Measurements from ENCODE around the gene RNF144A.
"Not testable (repeated sequence)": the region's sequence is repeated elsewhere in the genome, so short reads cannot be mapped to it uniquely, and the experiment has no call there.

Gene RNF144A

DNA sequence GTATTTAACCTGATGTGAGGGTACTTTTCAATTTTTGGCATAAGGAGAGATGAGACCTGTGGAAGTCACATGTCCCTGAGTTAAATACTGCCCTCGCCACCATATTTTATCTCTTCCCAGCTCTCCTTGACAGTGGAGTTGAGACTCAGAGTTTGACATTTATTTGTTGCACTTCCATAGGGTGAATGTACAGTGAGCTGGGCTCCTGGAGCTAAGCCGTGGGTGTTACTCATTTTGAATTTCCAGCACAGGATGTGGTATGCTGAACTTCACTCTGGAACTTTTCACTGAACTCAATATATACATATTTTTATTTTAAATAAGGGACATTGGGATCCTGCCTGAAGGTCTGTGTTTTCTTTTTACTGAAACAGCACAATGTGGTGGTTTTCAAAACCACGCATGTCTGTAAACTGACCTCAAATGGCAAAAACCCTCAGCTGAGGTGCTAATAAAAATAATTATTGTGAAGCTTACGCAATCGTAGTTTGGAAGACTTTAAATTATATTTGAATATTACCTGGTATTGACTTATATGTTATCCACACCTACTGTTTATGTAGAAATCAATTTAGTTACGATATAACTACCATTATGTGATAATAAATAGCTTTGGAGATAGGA, 12.1 kb downstream of the RNF144A start:
- no peak for DNase-seq (ENCODE audit: low spot score)

DNA sequence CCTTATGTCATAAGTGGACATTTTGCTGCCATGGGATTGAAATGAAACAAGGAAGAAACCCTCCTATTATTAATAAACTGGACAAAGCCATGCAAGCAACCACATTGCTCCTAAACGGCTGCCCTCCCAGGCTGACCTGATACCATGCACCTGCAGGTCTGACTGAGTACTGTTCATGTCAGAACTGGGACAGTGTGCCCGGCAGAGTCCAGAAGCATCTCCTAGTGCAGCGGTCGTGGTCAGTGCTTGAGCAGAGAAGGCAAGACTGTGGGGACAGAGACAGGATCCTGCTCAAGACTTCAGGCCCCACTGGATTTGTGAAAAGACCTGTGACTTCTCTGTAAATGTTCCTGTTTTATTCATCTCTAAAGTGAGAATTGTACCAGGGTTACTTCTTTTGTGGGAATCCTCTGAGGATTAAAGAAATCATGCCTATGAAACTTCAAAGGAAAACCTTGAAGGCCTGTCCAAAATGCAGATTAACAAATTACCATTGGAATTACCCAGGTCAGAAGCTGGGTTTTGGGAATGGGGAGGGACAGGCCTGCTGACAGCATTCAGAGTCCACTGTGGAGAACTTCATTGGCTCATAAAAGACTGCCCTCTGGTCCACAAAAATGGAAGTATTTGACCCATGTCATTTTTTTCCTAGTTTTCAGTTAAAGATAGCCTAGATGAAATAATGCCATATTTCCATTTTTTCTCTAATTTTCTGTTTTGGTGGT, 13.9 kb downstream of the RNF144A start:
- DNase-seq (ENCODE audit: low spot score), result no peak

DNA sequence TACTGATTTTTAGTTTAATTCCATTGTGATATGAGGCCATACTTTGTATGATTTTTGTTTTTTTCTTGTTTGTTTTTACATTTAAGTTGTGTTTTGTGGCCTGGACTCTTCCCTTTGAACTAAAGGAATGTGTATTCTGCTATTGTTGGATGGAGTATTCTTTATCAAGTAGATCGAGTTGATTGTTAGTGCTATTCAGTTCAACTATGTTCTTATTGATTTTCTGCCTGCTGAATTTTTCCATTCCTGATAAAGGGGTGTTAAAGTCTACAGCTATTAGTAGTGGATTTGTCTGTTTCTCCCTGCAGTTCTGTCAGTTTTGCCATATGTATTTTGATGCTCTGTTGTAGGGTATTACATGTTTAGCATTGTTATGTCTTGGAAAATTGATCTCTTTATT, 14.5 kb downstream of the RNF144A start:
- no peak for DNase-seq (ENCODE audit: low spot score)

DNA sequence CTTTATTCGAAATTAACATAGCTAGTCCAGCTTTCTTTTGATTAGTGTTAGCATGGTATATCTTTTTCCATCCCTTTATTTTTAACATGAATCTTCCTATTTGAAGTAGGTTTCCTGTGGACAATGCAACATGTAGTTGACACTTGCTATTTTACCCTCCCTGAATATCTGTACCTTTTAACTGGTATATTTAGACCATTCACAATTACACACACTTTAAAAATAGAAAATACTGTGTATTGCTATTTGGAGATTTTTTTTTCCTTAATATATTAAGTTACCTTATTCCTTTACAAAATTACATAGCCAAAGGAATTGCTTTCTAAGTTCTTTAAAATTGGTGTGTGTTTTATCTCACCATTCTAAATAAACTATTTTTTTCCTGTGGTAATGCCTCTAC, 15.0 kb downstream of the RNF144A start:
- no peak for DNase-seq (ENCODE audit: low spot score)

DNA sequence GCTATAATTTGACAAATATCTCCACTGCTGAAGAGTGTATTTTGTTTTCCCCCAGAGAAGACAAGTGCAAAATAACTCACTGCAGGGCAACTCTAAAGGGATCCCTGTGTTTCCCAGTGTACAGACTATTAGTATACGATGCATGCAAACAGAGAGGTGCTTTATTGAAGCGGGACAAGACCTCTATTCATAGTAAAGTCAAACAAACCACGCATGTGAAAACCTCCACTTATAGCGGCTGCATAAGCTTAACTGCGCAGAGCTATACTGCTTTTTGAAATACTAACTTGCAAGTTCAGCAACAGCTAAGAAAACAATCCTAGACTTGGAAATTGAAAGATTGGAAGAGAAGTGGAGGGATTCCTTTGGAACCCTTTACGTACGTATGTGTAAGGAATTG, 15.6 kb downstream of the RNF144A start:
- DNase-seq (ENCODE audit: low spot score), result no peak

DNA sequence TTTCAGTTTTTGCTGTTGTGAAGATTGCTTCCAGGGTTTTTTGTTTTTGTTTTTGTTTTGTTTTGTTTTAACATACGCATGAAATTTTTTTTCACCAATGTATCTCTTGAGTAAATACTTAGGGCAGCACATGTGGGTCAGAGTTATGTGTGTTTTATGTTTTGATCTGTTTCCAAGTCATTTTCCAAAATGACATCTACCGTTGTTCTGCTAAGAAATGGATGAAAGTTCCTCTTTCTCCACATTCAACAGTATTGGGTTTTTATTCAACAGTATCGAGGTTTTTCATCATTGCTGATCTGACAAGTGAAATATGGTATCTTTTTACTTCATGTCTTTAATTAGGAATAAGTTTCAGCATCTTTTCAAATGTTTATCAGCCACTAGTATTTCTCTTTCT, 16.7 kb downstream of the RNF144A start:
- DNase-seq (ENCODE audit: low spot score), result no peak

DNA sequence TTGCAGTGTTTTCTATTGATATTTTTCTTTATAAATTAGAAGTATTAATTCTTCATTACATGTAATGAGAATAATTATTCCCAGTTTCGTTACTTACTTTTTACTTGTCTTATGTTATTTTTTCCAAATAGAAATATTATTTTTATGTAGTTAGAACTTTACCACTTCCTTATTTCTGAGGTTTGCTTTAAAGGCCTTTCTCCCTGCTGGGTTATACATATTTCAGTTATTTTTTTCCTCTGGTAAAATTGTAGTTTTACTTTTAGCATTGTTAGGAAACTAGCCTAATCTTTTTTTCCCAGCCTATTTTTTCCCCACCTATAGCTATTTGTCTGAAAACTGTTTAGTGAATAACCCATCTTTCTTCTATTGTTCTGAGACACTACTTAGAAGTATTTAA, 17.1 kb downstream of the RNF144A start:
- no peak for DNase-seq (ENCODE audit: low spot score)

DNA sequence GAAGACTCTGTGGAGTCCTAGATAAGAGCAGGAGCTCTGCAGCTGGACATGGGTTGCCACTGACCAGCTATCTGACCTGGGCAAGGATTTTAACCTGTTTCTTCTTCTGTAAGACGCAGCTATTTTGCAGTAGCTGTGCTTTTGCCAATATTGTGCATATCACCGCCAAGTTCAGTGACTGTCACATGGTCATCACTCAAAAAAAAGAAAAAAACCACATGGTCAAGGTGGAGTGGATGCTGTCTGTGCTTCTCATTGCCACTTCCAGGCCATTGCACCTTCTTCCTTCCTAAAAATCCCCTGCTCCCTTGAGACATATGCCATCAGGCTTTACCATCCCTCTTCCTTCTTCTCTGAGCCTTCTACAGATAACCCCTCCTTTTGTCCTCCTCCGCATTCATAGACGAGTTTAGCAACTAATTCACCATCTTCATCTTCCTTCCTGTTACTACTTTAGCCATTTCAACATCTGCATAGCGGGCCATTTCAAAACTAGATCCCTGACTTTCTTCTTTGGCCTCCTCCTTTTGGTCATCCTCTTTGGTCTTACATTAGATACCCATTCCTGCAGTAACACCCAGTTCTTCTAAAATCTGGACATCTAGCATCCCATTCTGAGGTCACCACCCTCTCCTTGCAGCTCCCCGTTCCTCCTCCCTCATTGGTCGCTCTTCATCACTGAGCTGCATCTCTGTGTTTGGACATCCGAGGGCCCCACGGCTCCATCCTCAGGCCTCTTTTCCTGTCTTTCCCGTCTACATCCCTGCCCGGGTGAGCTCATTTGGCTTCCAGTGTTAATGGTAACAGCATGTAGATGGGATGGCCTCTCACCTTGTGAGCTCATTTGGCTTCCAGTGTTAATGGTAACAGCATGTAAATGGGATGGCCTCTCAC, 17.8 kb downstream of the RNF144A start:
- DNase-seq (ENCODE audit: low spot score), result no peak

DNA sequence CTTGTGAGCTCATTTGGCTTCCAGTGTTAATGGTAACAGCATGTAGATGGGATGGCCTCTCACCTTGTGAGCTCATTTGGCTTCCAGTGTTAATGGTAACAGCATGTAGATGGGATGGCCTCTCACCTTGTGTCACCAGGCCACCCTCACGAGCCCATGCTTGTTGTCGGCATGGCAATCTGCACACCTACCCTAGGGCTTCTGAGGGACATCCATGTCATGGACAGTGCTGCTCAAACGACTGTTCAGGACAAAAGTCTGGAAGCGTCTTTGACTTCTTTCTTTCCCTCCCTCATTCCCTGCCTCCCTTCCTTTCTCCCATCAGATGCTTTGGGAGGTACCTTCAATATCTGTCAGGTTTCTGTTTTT, 18.4 kb downstream of the RNF144A start:
- not testable (repeated sequence) for DNase-seq (ENCODE audit: low spot score)

DNA sequence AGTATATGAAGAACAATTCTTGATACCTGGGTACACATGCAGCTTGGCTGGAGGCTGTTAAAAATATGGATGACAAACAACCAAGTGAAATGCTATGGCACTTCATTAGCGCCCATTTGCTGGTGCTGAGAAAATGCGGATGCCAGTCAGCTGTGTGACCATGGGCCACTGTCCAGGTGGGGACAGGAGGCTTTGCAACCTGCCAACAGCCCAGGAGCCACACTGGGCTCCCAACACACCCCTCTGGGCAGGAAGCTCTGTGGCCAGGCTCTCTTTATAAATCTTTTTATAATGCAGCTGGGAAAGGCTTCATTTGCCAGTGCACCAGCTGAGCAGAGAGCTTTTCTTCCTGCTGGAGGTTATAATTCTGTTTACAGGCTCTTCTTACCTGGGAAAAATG, 19.9 kb downstream of the RNF144A start:
- DNase-seq (ENCODE audit: low spot score), result no peak

DNA sequence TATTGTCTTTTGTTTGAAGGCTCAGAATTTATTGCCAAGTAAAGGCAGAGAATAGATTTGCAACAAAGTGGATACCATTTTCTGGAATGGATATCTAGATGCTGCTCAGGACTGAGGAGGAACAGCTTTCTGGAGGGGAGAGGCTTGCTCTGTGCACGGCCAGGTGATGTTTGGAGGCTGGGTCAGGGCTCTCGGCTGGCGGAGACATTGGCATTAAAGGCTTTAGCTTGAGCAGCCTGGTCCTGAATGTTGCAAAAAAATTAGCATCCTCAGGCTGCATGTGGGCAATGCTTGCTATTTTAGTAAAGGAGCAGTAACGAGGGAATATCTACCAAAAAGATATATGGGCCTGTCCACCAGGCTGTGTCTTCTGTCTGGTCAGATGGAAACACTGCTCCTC, 20.4 kb downstream of the RNF144A start:
- DNase-seq (ENCODE audit: low spot score), result no peak

DNA sequence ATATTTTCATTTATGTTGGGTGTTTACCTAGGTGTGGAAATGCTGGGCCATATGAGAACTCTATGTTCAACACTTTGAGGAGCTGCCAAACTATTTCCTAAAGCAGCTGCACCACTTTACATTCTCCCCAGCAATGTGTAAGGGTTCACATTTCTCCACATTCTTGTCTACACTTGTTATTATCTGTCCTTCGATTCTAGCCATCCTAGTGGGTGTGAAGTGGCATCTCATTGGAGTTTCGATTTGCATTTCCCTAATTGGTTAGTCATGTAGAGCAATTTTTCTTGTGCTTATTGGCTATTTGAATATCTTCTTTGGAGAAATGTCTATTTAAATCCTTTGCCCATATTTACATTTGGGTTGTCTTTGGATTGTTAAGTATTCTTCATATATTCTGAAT, 21.9 kb downstream of the RNF144A start:
- DNase-seq (ENCODE audit: low spot score), result no peak

DNA sequence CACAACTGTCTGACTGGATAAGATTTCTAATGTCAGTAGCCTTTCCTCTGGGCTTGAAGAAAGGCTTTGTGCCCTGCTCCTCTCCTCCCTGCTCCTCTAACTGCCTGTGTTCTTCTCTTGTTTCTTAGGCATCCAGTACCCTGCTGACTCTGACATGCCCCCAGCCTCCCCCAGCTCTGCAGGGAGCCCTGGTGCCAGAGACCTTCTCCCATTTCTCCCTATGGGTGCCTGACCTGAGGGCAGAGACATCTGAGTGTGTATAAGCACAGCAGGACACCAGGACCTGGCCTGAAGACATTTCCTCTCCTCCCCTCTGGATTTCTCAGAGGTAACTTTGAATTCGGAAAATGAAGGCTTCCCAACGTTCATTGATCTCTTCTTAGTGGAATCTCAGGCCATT, 23.6 kb downstream of the RNF144A start:
- DNase-seq (ENCODE audit: low spot score), result no peak

DNA sequence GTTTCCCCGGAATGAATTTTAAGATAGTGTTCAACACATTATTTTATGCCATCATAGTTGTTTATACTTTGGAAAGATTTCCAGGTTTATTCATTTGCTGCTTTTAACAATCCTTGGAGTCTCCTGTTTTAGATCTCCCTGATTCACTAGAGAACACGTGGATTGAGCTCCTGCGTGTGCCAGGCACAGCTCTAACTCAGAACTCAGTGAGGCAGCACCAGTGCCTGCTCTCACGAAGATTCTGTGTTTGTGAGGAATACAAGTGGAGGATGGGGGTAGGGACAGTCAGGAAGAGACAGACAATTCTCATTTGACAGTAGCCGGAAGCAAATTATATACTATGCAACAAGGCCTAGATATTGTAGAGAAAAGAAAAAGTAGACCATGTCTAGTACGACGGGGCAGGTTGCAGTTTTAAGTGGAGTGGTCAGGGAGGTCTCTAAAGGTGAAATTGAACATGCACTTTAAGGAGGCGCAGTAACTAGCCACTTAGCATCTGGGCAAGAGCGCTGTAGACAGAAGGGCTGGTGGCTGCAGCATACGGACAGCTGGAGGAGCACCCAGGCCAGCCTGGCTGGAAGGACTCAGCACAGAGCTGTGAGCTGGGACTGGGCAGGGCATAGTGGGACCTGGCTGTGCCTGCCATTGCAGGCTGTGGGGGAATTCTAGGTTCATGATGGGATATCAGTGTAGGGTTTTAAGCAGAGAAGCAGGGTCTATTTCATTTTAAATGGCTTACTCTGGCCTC, 24.3 kb downstream of the RNF144A start:
- no peak for DNase-seq (ENCODE audit: low spot score)

DNA sequence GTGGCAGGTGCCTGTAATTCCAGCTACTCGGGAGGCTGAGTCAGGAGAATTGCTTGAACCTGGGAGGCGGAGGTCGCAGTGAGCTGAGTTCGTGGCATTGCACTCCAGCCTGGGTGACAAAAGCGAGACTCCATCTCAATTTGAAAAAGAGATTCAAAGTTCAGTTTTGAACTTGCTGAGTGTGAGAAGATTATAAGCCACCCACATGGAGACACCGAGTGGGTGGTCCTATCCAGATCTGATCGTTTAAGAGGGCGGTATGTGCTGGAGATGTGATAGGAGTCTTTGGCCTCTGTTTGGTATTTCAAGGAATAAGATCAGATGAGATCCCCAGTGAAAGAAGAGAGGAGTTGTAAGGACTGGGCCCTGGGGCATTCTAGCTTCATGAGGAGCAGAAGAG, 25.6 kb downstream of the RNF144A start:
- DNase-seq (ENCODE audit: low spot score), result no peak

DNA sequence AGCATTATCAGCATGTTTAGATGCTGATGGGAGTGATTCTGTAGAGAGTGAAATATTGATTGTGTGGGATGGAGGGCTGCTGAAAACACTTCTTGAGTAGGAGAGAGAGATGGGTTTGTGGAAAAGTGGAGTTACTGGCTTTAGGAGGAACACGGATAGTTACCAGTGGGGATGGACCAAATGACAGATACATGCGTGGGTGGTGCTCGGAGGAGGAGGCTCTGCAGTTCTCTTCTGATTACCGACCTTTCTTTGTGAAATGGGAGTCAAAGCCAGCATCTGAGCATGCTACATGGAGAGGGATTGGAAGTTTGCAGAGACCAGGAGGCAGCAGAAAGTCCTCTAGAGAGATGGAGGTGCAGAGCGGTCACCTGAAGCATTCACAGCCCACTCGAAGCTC, 26.3 kb downstream of the RNF144A start:
- DNase-seq (ENCODE audit: low spot score), result no peak

DNA sequence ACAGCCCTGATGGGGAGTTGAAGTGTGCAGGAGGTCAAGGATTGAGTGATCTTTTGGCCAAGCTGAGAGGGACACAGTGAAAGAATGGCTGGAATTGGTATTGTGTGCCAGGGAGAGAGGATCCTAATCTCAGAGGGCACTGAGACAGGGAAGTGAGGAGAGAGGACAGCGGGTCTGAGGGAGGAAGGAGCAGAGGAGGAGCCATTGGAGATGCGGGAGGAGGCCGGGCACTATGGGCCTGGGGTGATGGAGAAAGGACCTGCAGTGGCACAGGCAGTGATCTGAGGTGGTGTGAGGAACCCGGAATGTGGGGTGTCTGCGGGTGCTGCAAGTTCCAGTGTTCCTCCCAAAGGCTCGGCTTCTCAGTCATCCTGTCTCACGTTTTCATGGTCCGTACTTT, 26.8 kb downstream of the RNF144A start:
- DNase-seq (ENCODE audit: low spot score), result no peak

DNA sequence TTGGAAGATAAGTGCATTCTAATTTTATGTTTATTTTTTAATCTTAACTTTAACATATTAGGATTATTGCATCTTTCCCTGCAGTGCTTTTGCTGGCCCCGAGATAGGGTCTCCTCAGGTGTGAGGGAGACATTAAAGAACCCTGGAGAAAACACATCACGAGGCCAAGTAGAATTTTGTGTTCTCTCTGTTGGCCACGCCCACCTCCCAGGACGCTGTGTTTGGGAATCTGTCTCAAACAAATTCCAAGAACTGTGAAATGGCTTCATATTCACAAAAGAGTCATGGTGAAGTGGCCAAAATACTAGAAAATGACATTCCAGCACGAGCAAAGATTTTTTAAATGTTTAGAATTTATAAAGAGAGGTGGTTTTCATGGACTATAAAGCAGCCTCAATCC, 27.3 kb downstream of the RNF144A start:
- DNase-seq (ENCODE audit: low spot score), result no peak

DNA sequence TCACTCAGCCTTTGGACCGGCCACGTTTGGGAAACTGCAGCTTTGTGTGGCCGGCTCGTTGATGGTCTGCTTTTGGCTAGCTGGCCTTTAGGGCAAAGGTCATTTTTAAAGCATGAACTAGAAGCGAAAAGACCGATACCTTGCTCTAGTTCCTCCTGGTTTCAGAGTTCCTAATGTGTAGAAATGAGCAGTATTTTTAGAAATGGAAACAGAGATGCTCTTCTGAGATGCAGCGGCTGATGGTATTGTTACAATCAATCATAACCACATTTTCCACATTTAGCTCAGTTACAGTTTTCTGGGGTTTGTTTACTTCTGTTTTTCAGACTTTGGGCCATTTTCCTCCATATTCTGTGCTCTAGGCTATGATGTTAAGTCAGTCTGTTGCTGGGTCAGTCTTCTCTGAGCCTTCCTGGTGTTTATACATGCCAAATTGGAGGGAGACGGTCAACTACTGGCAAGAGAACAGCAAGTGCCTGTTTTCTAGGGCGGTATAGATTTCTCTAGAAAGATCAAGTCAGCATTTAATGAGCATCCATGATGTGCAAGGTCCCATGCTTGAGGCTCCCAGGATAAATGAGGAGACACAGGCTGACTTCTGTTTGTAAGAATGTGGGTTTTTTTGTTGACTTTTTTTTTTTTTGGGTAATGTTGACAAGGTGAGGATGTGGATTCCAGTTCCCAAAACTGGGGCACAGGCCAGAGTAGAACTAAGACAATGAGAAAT, 28.0 kb downstream of the RNF144A start:
- no peak for DNase-seq (ENCODE audit: low spot score)

DNA sequence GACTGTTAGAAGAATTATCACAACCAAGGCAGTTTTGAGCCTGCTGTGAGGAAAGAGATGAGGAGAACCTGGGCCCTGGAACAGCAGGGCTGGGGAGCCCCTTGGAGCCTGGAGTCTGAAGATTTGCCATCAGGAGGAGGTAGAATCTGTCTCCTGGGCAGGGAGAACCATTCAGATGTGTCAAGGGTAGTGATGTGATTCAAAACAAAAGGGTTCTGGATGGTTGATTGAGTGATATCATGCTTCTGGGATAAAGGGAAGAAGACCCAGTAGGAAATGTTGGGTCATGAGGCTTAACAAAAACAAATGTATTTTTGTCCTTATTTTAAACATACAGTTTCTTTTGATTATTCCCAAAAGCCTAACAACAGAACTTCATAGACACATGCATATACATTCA, 28.6 kb downstream of the RNF144A start:
- DNase-seq (ENCODE audit: low spot score), result no peak

DNA sequence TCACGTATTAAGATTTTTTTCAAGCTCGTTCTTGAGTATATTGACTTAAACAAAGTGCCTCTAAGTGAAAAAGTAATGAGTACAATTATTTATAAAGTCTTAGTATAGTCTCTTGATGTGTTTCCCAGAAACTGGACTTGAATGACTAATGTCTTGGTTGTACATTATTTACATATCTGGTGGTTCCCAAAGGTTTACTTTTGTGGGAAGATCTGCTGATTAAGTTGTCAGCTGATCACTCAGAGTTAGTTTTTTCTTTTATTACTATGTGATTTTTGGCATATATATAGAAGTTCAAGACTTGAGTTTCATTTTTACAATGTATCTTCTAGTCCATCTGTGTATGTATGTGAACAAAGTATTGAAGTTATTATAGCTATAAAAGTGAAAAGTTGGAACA, 29.5 kb downstream of the RNF144A start:
- peak; percentile 28 for DNase-seq (ENCODE audit: low spot score)

Measured in AG08395 (cell line).